ENCODE data around the gene PTPRT. TPM values are rescaled to one million over a fixed set of nuclear protein-coding genes. Genes with fewer than 3 reads are reported as not detected.

PTPRT gene
- total RNA-seq, 1 experiment from 2014 or later = 0.13 TPM

DNA sequence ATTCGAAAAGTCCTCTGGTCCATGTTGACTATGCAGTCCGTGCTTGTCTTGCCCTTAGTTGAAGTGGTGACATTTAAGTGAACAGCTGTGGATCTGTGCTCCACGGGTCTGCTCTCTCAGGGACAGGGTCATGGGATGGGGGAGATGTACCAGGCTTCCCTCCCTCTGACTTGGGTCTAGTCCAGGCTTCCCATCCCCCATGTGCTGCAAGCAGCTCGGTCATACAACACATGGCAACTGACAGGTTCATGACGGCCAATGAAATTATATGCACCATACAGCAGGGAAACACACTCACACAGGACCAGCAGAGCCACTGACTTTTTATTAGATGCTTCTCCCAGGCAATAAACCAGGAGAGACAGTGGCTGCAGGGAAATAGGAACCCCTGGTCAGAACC lies 201.4 kb downstream of the PTPRT start:
- H3K9ac ChIP-seq (ENCODE audit: extremely low read depth, insufficient read length, low read length) = no peak overlapping the region
- H2BK15ac ChIP-seq (ENCODE audit: low read depth, low read length) = no peak overlapping the region
- H4K20me1 ChIP-seq (ENCODE audit: control insufficient read depth, insufficient read depth, insufficient read length) = no peaks in the 10 kb centered on the region
- no peaks in the 10 kb centered on the region for H3K23me2 ChIP-seq (ENCODE audit: insufficient read length, low read depth, low read length, poor library complexity, severe bottlenecking)
- H2AK5ac ChIP-seq (ENCODE audit: insufficient read length, low read length) = no peak overlapping the region
- Mint-ChIP-seq H3K27ac (no peak overlapping the region), H3K4me1 (peaks cover 13 to 16% of the 10 kb centered on the region in 2 experiments), H3K36me3 (ENCODE audit: insufficient read depth in 1 of 3, low read depth in 3 of 3) (no peaks in the 10 kb centered on the region), H3K27me3 (ENCODE audit: low read depth) (peaks cover 12% of the 10 kb centered on the region), H3K4me3 (no peak overlapping the region), H3K9me3 (no peaks in the 10 kb centered on the region; a peak in 3 of 5 replicates)
- WGBS (ENCODE audit: extremely low coverage, insufficient read length, low lambda C conversion rate) = no CpG with 5 or more reads among the region's 5 CpGs
- H2BK12ac ChIP-seq (ENCODE audit: insufficient read length, low read depth, low read length) = no peak overlapping the region
- H3K9me3 ChIP-seq (ENCODE audit: control insufficient read depth, low read depth, low read length) = no peaks in the 10 kb centered on the region
- no peak overlapping the region for H4K5ac ChIP-seq (ENCODE audit: insufficient read length, low read depth, low read length)
- no peak overlapping the region for H3K23ac ChIP-seq (ENCODE audit: insufficient read length, low read depth, low read length)
- TF ChIP-seq, protein P1, sequence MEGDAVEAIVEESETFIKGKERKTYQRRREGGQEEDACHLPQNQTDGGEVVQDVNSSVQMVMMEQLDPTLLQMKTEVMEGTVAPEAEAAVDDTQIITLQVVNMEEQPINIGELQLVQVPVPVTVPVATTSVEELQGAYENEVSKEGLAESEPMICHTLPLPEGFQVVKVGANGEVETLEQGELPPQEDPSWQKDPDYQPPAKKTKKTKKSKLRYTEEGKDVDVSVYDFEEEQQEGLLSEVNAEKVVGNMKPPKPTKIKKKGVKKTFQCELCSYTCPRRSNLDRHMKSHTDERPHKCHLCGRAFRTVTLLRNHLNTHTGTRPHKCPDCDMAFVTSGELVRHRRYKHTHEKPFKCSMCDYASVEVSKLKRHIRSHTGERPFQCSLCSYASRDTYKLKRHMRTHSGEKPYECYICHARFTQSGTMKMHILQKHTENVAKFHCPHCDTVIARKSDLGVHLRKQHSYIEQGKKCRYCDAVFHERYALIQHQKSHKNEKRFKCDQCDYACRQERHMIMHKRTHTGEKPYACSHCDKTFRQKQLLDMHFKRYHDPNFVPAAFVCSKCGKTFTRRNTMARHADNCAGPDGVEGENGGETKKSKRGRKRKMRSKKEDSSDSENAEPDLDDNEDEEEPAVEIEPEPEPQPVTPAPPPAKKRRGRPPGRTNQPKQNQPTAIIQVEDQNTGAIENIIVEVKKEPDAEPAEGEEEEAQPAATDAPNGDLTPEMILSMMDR (conservative IDR thresholded peaks at IDR 0.05) = no peak
- no peak overlapping the region for H2AFZ ChIP-seq (ENCODE audit: low read length)
- H3K14ac ChIP-seq (ENCODE audit: insufficient read depth, low read length) = no peak overlapping the region
- H4K91ac ChIP-seq (ENCODE audit: insufficient read length, low read depth, low read length) = no peak overlapping the region
- H3K4me2 ChIP-seq (ENCODE audit: insufficient read depth, insufficient read length, low read length) = no peak overlapping the region
- H3K18ac ChIP-seq (ENCODE audit: insufficient read length, low read depth, low read length) = no peak overlapping the region
- no peak for DNase-seq
- H3K79me1 ChIP-seq (ENCODE audit: insufficient read depth, low read depth, low read length, poor library complexity, severe bottlenecking) = no peaks in the 10 kb centered on the region
- no peak overlapping the region for H3K27ac ChIP-seq (ENCODE audit: insufficient read length, low read depth, low read length)
- H3K56ac ChIP-seq (ENCODE audit: insufficient read length, low read depth, low read length) = no peak overlapping the region
- H3T11ph ChIP-seq (ENCODE audit: low read length) = no peak overlapping the region
- H3K4me1 ChIP-seq (ENCODE audit: insufficient read depth, low read length) = peaks cover under 1% of the 10 kb centered on the region; the same call in 1 of the 2 replicates
- H3K4ac ChIP-seq (ENCODE audit: low read depth, low read length) = no peak overlapping the region
- no peak overlapping the region for H4K8ac ChIP-seq (replicated peaks; ENCODE audit: insufficient read length, low read depth, low read length)
- H2BK5ac ChIP-seq (ENCODE audit: insufficient read length, low read length) = no peak overlapping the region
- H2BK20ac ChIP-seq (ENCODE audit: low read depth, low read length, poor library complexity, severe bottlenecking) = no peak overlapping the region
- H3K79me2 ChIP-seq (ENCODE audit: insufficient read depth, low read length) = no peaks in the 10 kb centered on the region
- no peaks in the 10 kb centered on the region for H3K27me3 ChIP-seq (ENCODE audit: insufficient read depth, low read length)
- no peak overlapping the region for H2BK120ac ChIP-seq (ENCODE audit: low read depth, low read length, poor library complexity, severe bottlenecking)
